22Rv1 (cell line): ENCODE data around the gene LRPPRC.

ENCODE experiments used
- ZFX ChIP-seq: fragments of 450-650 bp; IDR thresholded peaks from 2 replicates; pipeline ENCODE4 v1.6.1; 2017; ENCODE audit warnings: antibody characterized with exemption, borderline replicate concordance
- TF ChIP-seq, protein P1 (sequence below): fragments of 450-650 bp; IDR thresholded peaks from 2 replicates; pipeline ENCODE4 v1.5.1; 2017; ENCODE audit warnings: mild to moderate bottlenecking

DNA sequence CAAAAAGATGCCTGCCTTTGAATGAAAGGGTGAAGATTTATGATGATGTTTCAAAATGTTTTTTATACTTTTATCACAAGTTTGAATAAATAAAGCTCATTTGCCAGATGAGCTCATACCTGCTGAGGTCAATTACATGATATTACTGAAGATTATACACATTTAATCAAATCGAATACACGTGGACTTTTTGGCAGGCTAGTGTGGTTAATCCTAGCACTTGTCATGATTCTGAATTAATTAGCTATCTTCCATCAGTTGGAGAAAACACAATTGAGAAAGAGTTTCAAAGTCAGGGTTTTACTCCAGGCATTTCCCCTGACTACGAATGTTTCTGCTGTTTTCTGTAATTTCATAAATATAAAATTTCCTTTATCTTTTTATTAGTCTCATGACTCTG lies 54.4 kb downstream of the LRPPRC start:
- TF ChIP-seq, protein P1, sequence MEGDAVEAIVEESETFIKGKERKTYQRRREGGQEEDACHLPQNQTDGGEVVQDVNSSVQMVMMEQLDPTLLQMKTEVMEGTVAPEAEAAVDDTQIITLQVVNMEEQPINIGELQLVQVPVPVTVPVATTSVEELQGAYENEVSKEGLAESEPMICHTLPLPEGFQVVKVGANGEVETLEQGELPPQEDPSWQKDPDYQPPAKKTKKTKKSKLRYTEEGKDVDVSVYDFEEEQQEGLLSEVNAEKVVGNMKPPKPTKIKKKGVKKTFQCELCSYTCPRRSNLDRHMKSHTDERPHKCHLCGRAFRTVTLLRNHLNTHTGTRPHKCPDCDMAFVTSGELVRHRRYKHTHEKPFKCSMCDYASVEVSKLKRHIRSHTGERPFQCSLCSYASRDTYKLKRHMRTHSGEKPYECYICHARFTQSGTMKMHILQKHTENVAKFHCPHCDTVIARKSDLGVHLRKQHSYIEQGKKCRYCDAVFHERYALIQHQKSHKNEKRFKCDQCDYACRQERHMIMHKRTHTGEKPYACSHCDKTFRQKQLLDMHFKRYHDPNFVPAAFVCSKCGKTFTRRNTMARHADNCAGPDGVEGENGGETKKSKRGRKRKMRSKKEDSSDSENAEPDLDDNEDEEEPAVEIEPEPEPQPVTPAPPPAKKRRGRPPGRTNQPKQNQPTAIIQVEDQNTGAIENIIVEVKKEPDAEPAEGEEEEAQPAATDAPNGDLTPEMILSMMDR, result no peak
- TF ChIP-seq ZFX, result no peak
